Esophagus muscularis mucosa (tissue), 3 donors: ENCODE results near the gene TBC1D22A.

ENCODE experiments used
- CTCF ChIP-seq, 3 experiments: fragments of 200-600 bp in 2 of 3; fragments of 450-650 bp in 1 of 3; sonication (generic) in 2 of 3; IDR thresholded peaks; one replicate each; pipeline ENCODE4 v1.5.1; 2017 to 2019; ENCODE audit warnings: antibody characterized with exemption in 3 of 3, mild to moderate bottlenecking in 2 of 3, moderate library complexity in 1 of 3
- POLR2A ChIP-seq: fragments of 450-650 bp; IDR thresholded peaks from one replicate; pipeline ENCODE4 v1.6.1; 2017; ENCODE audit warnings: antibody characterized with exemption, moderate library complexity, mild to moderate bottlenecking, low read depth

GRCh38 chr22:46810856-46811786 lies 48.7 kb downstream of the TBC1D22A start:
- TF ChIP-seq POLR2A (no peak), CTCF (IDR thresholded peaks at IDR 0.05) (no peak)
